ENCODE results near the gene SCART1.

The SCART1 gene

DNA sequence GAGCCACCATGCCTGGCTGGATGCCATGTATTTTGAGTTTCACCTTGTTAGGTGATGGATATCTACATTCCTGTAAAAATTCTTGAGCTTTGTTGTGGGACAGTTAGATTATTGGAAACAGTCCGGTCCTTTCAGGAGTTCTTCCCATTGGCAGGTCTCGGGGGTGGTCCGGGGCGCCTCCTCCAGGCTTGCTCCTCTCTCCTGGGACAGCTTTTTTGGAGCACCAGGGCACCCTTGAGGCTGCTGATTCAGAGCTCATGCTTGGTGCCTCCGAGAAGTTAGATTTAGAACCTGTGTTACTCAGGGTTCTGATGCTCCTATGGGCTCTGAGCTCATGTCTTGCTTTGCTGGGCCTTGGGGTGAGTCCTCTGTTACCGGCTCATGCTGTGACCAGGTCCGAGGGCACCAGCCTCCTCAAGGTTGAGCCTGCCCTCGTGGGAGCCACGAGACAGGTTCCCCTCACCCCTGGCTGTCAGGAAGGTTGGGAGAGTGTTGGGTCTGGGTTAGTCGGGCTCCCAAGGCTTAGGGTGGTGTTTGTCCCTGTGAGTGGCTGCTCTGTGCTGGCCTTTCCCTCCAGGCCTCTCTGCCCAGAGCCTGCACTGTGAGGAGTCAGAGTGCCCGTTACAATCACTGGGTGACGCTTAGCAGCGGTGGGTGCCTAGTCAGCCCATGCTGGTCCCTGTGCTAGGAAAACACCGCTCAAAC lies 35.3 kb upstream of the SCART1 start:
- TF ChIP-seq, protein P1, sequence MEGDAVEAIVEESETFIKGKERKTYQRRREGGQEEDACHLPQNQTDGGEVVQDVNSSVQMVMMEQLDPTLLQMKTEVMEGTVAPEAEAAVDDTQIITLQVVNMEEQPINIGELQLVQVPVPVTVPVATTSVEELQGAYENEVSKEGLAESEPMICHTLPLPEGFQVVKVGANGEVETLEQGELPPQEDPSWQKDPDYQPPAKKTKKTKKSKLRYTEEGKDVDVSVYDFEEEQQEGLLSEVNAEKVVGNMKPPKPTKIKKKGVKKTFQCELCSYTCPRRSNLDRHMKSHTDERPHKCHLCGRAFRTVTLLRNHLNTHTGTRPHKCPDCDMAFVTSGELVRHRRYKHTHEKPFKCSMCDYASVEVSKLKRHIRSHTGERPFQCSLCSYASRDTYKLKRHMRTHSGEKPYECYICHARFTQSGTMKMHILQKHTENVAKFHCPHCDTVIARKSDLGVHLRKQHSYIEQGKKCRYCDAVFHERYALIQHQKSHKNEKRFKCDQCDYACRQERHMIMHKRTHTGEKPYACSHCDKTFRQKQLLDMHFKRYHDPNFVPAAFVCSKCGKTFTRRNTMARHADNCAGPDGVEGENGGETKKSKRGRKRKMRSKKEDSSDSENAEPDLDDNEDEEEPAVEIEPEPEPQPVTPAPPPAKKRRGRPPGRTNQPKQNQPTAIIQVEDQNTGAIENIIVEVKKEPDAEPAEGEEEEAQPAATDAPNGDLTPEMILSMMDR (conservative IDR thresholded peaks at IDR 0.05; ENCODE audit: low read length), result no peak
- H3K4me3 ChIP-seq (ENCODE audit: low read length), result no peak overlapping the region
- DNase-seq (ENCODE audit: low read depth), result no peak

DNA sequence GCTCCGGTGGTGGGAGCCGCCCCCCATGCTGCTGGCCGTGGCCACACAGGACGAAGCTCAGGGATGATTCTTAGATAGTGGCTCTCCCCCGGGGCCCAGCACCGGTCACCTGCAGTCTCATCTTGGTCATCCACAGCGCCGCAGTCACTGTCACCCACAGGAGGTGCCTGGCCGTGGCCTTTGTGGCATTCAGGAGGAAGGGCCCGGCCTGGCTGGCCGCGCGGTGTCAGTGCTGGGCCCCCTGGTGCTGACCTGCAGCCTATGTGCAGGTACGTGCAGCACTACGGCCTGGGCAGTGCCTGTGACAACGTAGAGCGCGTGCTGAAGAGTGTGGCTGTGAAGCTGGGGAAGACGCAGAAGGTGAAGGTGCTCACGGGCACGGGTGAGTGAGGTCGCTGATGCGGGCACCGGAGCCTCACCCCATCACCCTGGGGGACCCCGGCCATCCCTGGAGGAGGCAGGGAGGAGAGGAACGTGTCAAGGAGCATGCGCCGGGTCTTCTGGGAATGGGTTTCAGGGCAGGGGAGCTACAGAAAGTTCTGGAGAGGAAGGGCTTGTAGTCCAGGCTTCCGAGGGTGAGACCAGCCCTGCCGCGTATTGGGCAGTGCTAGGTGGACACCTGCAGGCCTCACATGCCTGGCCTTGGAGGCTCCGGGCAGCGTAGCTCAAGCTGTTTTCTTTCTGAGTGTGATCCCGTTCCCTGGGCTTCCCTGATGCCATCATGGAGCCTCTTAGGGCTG lies 34.4 kb upstream of the SCART1 start:
- TF ChIP-seq, protein P1 (conservative IDR thresholded peaks at IDR 0.05; ENCODE audit: low read length), result no peak
- no peak for DNase-seq (ENCODE audit: low read depth)
- no peak overlapping the region for H3K4me3 ChIP-seq (ENCODE audit: low read length)

DNA sequence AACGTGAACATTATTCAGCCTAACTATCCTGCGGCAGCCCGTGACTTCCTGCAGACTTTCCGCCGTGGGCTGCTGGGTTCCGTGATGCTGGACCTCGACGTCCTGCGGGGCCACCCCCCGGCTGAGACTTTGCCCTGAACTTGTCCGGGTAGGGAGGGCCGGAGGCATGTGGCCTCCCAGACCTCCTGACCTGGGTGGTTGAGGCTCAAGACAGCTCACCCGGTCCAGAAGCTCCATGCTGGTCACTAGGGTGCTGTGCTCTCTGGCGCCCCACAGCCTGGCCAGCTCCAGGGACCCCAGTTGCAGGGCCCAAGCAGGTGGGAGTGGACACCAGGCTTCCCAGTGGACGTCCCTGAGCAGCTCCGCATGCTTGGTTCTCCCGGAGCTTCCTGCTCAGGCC lies 33.7 kb upstream of the SCART1 start:
- TF ChIP-seq, protein P1 (conservative IDR thresholded peaks at IDR 0.05; ENCODE audit: low read length), result no peak
- no peak overlapping the region for H3K4me3 ChIP-seq (ENCODE audit: low read length)
- DNase-seq (ENCODE audit: low read depth), result no peak

DNA sequence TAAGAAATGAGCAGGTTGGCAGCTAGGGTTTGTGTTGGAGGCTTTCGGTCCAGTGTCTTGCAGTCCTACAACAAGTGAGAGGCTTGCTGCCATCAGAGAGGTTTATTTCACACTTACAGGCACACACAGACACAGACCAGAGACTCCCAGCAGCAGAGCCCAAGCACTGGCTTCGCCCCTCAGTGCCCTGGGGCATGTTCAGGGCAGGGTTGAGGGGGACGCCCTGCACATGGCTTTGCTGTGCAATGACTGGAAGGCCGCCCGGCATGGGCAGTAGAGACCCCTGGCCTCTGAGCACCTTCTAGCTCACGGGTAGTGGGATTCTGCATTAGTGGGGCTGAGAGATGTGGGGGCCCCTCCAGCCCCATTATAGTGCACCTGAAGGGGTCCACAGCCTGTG lies 33.2 kb upstream of the SCART1 start:
- DNase-seq (ENCODE audit: low read depth), result no peak
- TF ChIP-seq, protein P1 (conservative IDR thresholded peaks at IDR 0.05; ENCODE audit: low read length), result no peak
- no peak overlapping the region for H3K4me3 ChIP-seq (ENCODE audit: low read length)

DNA sequence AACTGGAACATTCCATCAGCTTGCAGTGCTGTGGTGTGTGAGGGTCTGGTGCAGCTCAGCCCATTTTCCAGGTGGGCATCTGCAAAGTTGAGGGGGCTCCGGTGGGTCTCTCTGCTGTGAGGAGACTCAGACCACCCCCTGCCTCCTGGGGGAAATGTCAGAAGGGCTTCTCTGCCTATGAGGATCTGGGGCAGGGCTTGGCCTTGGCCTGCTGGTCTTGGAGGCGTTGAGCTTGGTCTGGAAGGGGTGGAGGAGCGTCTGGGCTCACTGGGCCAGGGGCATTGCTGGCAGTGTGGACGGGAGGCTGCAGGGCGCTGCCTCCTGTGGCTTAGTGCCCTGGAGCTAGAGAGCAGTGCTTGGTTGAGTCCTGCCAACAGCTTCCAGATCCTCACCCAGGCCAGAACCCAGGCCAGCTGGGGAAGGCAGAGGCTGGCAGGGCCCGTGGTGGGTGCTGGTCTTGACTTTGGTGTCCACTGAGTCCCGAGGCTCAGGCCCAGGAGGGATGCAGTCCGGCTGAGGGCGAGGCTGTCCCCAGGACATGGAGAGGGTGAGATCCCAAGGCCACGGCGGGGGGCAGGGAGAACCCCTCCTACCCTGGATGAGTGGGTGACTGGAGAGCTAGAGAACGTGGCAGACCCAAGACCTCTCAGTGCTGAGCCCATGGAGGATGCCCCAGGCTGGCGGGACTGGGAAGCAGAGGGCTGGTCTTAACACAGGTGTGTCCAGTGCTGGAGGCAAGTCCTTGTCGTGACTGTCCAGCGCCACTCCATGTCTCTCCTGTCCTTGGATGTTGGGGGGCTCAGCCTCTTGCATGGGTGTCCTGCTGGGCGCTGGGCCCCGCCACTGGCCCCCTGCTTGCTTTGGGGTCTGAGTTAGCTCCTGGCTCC lies 32.2 kb upstream of the SCART1 start:
- no peak overlapping the region for H3K4me3 ChIP-seq (ENCODE audit: low read length)
- TF ChIP-seq, protein P1 (conservative IDR thresholded peaks at IDR 0.05; ENCODE audit: low read length), result no peak
- DNase-seq (ENCODE audit: low read depth), result no peak

DNA sequence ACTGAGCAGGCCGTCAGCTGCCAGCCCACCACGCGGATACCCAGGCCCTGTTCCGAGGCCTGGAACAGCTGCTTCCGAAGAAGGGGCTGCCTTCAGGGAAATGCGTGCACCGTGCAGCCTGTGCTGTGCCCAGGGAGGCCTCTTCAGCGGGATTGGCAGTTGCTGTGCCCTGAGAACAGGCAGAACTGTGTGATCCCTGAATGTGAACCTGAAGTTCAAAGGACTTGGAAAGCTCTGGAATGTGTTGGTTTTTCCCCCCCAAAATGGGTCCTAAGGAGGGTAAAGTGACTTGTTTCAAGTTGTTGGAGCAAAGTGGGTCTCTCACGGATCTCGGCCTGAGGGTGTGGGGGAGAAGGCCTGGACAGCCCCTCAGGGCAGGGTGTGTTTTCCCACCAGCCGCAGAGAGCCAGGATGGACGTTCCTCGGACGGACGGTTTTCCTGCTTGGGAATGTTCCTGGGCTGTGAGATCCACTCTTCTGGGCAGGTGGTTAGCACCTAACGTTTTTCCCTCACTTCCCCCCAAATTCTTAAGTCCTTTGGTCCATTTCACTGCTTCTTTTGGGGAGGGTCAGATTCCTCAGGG lies 31.4 kb upstream of the SCART1 start:
- TF ChIP-seq, protein P1 (conservative IDR thresholded peaks at IDR 0.05; ENCODE audit: low read length), result no peak
- no peak for DNase-seq (ENCODE audit: low read depth)
- H3K4me3 ChIP-seq (ENCODE audit: low read length), result no peak overlapping the region

Measured in AG10803 (cell line).